HepG2 (cell line): ENCODE measurements around the gene CPED1. TPM values are rescaled to one million over a fixed set of nuclear protein-coding genes. Genes with fewer than 3 reads are reported as not detected.

ENCODE experiments used
- ATAC-seq: fragments of 200-7000 bp; cut with Tn5 transposase; 3 replicates; pipeline ENCODE4 v1.9.1; 2020; ENCODE audit warnings: mild to moderate bottlenecking, moderate library complexity
- BruUV-seq: library from RNA; stranded (reverse); fragments of 400-500 nt; replicated peaks from 2 replicates; lab custom pipeline; 2021; lab: Mats Ljungman, UMichigan
- CTCF ChIA-PET: fragments of 300-600 bp; formaldehyde crosslinking; extraction: SDS; loops from one replicate; lab custom pipeline; 2021; ENCODE audit warnings: low total read pairs, inconsistent platforms, low intra/inter-chr PET ratio; lab: Yijun Ruan, JAX
- POLR2A ChIA-PET: fragments of 350-600 bp; sonication (Branson Sonifier 250); formaldehyde crosslinking; loops from one replicate; lab custom pipeline; 2020; ENCODE audit warnings: antibody characterized with exemption, inconsistent platforms; lab: Yijun Ruan, JAX
- DNase-seq: peaks from one replicate; pipeline ENCODE4 v3.0.0-alpha.2; 2015; ENCODE audit warnings: low spot score
- FAIRE-seq: peaks from 3 replicates; lab custom pipeline; 2011; peaks lifted over from hg19 to GRCh38; lab: Jason Lieb, UNC
- H2AFZ ChIP-seq: one replicate; pipeline ENCODE4 v1.6.1; 2011; ENCODE audit warnings: low read length, inconsistent platforms
- H3K27ac ChIP-seq: fragments of 300-600 bp; 3 replicates; pipeline ENCODE4 v1.8.0; 2011; ENCODE audit warnings: mixed run types, mild to moderate bottlenecking, mixed read lengths, low read length, inconsistent platforms; ENCODE audit not compliant: insufficient read depth; ENCODE audit errors: extremely low read length
- H3K27me3 ChIP-seq, 2 experiments: fragments of 200-600 bp in 1 of 2; 2 replicates in 1 of 2; 3 replicates in 1 of 2; pipeline versions ENCODE4 v1.6.0 to v1.8.0; 2011; ENCODE audit warnings: low read length in 2 of 2, mild to moderate bottlenecking in 2 of 2, moderate library complexity in 2 of 2, inconsistent platforms in 1 of 2; ENCODE audit not compliant: insufficient read depth in 2 of 2, control insufficient read depth in 1 of 2
- H3K36me3 ChIP-seq, 2 experiments: fragments of 200-600 bp in 1 of 2; replicated peaks in 1 of 2; 2 replicates in 1 of 2; 3 replicates in 1 of 2; pipeline versions ENCODE4 v1.5.1 to v1.8.0; 2011; ENCODE audit warnings: low read length in 2 of 2, inconsistent platforms in 1 of 2; ENCODE audit not compliant: insufficient read depth in 2 of 2, control insufficient read depth in 1 of 2
- H3K4me1 ChIP-seq: 2 replicates; pipeline ENCODE4 v1.5.1; 2012; ENCODE audit warnings: low read length, inconsistent platforms; ENCODE audit not compliant: insufficient read depth
- H3K4me2 ChIP-seq: 2 replicates; pipeline ENCODE4 v1.6.0; 2011; ENCODE audit warnings: low read depth, low read length, inconsistent platforms
- H3K4me3 ChIP-seq, 3 experiments: fragments of 200-600 bp in 1 of 3; sonication (generic), shearing (Covaris generic) in 1 of 3; replicated peaks in 1 of 3; 2 replicates each; pipeline ENCODE4 v1.5.1; 2011 to 2016; ENCODE audit warnings: low read length in 3 of 3, inconsistent platforms in 2 of 3, low read depth in 2 of 3, mild to moderate bottlenecking in 2 of 3, control low read depth in 1 of 3, mixed read lengths in 1 of 3; ENCODE audit not compliant: insufficient read depth in 1 of 3
- H3K79me2 ChIP-seq: one replicate; pipeline ENCODE4 v1.6.1; 2011; ENCODE audit warnings: low read length, inconsistent platforms; ENCODE audit not compliant: insufficient read depth
- H3K9ac ChIP-seq: 2 replicates; pipeline ENCODE4 v1.6.0; 2011; ENCODE audit warnings: mild to moderate bottlenecking, low read depth, low read length, inconsistent platforms; ENCODE audit not compliant: insufficient read depth
- H3K9me3 ChIP-seq: 2 replicates; pipeline ENCODE4 v1.5.1; 2012; ENCODE audit warnings: mild to moderate bottlenecking, low read length
- H4K20me1 ChIP-seq: 2 replicates; pipeline ENCODE4 v1.6.0; 2011; ENCODE audit warnings: inconsistent platforms, mild to moderate bottlenecking, low read length, moderate library complexity; ENCODE audit not compliant: insufficient read depth
- ARID4A ChIP-seq: sonication (generic); formaldehyde crosslinking; IDR thresholded peaks from 2 replicates; pipeline ENCODE4 v1.5.0; 2020; ENCODE audit warnings: mild to moderate bottlenecking, missing genetic modification reagents, borderline replicate concordance
- CTCF ChIP-seq: sonication (generic); formaldehyde crosslinking; IDR thresholded peaks from 2 replicates; pipeline ENCODE4 v1.5.0; 2020; ENCODE audit warnings: mild to moderate bottlenecking, missing genetic modification reagents, moderate library complexity
- DRAP1 ChIP-seq: IDR thresholded peaks from 2 replicates; pipeline ENCODE4 v1.6.1; 2016; ENCODE audit warnings: missing genetic modification reagents, missing compliant biosample characterization
- JARID2 ChIP-seq: sonication (generic); formaldehyde crosslinking; IDR thresholded peaks from 2 replicates; pipeline ENCODE4 v1.8.1; 2023; ENCODE audit warnings: missing genetic modification reagents, inconsistent platforms; ENCODE audit not compliant: insufficient replicate concordance
- SOX6 ChIP-seq, 2 experiments: fragments of 450-650 bp in 1 of 2; sonication (generic) in 1 of 2; formaldehyde crosslinking in 1 of 2; IDR thresholded peaks; 2 replicates each; pipeline versions ENCODE4 v1.4.0 to v1.6.1; 2017 to 2020; ENCODE audit warnings: antibody characterized with exemption in 1 of 2, mild to moderate bottlenecking in 1 of 2, missing genetic modification reagents in 1 of 2
- STAG1 ChIP-seq: sonication (generic); formaldehyde crosslinking; IDR thresholded peaks from 2 replicates; pipeline ENCODE4 v1.4.0; 2020; ENCODE audit warnings: missing genetic modification reagents
- TIGD3 ChIP-seq: sonication (generic); formaldehyde crosslinking; IDR thresholded peaks from 2 replicates; pipeline ENCODE4 v1.5.1; 2020; ENCODE audit warnings: mild to moderate bottlenecking, missing genetic modification reagents, borderline replicate concordance
- ZKSCAN8 ChIP-seq: IDR thresholded peaks from 2 replicates; pipeline ENCODE4 v1.6.1; 2016; ENCODE audit warnings: borderline replicate concordance, missing genetic modification reagents, missing compliant biosample characterization
- ZSCAN29 ChIP-seq: sonication (generic); formaldehyde crosslinking; conservative IDR thresholded peaks from 2 replicates; pipeline ENCODE4 v1.4.0; 2020; ENCODE audit warnings: mild to moderate bottlenecking, missing genetic modification reagents
- WGBS: methylation state at CpG from one replicate; pipeline ENCODE4 v1.1.6; 2017; ENCODE audit warnings: low lambda C conversion rate; 5-methylcytosine and 5-hydroxymethylcytosine counted together
- in situ Hi-C: cut with HindIII; loops from 2 replicates; pipeline ENCODE4 v1.10.0; 2017; ENCODE audit warnings: low pct_unique_long_range_greater_than_20kb; ENCODE audit not compliant: extremely low pct_ligation_motif_present
- intact Hi-C: fragments of 100-400 bp; cut with micrococcal nuclease; formaldehyde crosslinking; loops from one replicate; pipeline ENCODE4 v1.10.0; 2022; ENCODE audit not compliant: unreplicated experiment
- polyA plus RNA-seq, 8 experiments: library from polyadenylated mRNA; depleted of rRNA in 3 of 8; stranded (reverse) in 7 of 8; unstranded in 1 of 8; fragments of >200 nt; fragmentation: Illumina TruSeq in 4 of 8; extraction: Trizol in 4 of 8; gene quantifications; 2 replicates each; pipeline versions ENCODE4 v1.2.1 to v1.2.3, GENCODE V29; 2011 to 2016; ENCODE audit warnings: low read depth in 4 of 8, missing spikeins in 1 of 8, mixed read lengths in 1 of 8; ENCODE audit not compliant: insufficient read depth in 1 of 8
- total RNA-seq, 5 experiments: library from RNA; depleted of rRNA; stranded (reverse); fragments of >200 nt; fragmentation: Illumina TruSeq; extraction: Trizol; gene quantifications; 2 replicates each; pipeline ENCODE4 v1.2.3, GENCODE V29; 2016; ENCODE audit warnings: low read depth in 1 of 5

Gene CPED1
- total and polyA plus RNA-seq, 2 of the 13 experiments (the other 11 are each of a cell fraction or from before 2014, with no cell fraction given) = 11.5 to 27.0 TPM

- no peaks in the 10 kb centered on the region for H3K79me2 ChIP-seq
- POLR2A ChIA-PET = no interaction called here
- no peaks in the 10 kb centered on the region for H3K27me3 ChIP-seq
- no peak overlapping the region for H3K4me3 ChIP-seq
- peak; percentile 27; the same call in 1 of the 2 replicates for TF ChIP-seq CTCF (CRISPR knock-in tag)
- TF ChIP-seq STAG1 (CRISPR knock-in tag) = peak; percentile 36
- TF ChIP-seq TIGD3 = no peak
- no peaks in the 10 kb centered on the region for H3K36me3 ChIP-seq
- 0 out of 3 replicates have a peak, but pooled peaks have one; percentile 43 for ATAC-seq
- no peak for DNase-seq
- BruUV-seq = no TSS peak
- no peaks in the 10 kb centered on the region for H3K9me3 ChIP-seq
- no peaks in the 10 kb centered on the region for H4K20me1 ChIP-seq
- H3K9ac ChIP-seq = no peak overlapping the region
- no peaks in the 10 kb centered on the region for H3K4me1 ChIP-seq
- 4% methylated on average over 1 of the region's 1 CpG for WGBS
- CTCF ChIA-PET = interaction anchor here (1.1 to 1.8 kb wide), 2 partner anchors 135 to 149 kb away, joined by 6 to 13 read pairs; no protein-coding TSS in a partner anchor
- H3K4me2 ChIP-seq = no peak overlapping the region
- H2AFZ ChIP-seq = no peak overlapping the region
- in situ Hi-C loops = no loop called here
- intact Hi-C loops = loop anchor here (1.0 kb wide), 3 partner anchors 84 to 149 kb away; no protein-coding TSS in a partner anchor
- H3K27ac ChIP-seq = no peak overlapping the region
- no peak for FAIRE-seq
These were observed 47.4 kb upstream of the CPED1 start for GRCh38 chr7:120941064-120941463.

GRCh38 chr7:120941856-120942255 is 46.7 kb upstream of the CPED1 start:
- DNase-seq = no peak
- no peak for ATAC-seq
- intact Hi-C loops = loop anchor here (1.0 kb wide), 3 partner anchors 85 to 150 kb away; no protein-coding TSS in a partner anchor
- in situ Hi-C loops = no loop called here
- BruUV-seq = no TSS peak
- POLR2A ChIA-PET = no interaction called here
- H2AFZ ChIP-seq = no peak overlapping the region
- H3K79me2 ChIP-seq = no peaks in the 10 kb centered on the region
- no peak overlapping the region for H3K27ac ChIP-seq
- no peaks in the 10 kb centered on the region for H3K4me1 ChIP-seq
- no peaks in the 10 kb centered on the region for H3K27me3 ChIP-seq
- H3K36me3 ChIP-seq = no peaks in the 10 kb centered on the region
- H3K9me3 ChIP-seq = no peaks in the 10 kb centered on the region
- H4K20me1 ChIP-seq = no peaks in the 10 kb centered on the region
- FAIRE-seq = no peak
- CTCF ChIA-PET = interaction anchor here (1.1 to 1.8 kb wide), 2 partner anchors 136 to 150 kb away, joined by 6 to 13 read pairs; no protein-coding TSS in a partner anchor
- 2% methylated on average over 3 of the region's 3 CpGs for WGBS
- no peak overlapping the region for H3K4me3 ChIP-seq
- H3K9ac ChIP-seq = no peak overlapping the region
- no peak overlapping the region for H3K4me2 ChIP-seq
- no peak for TF ChIP-seq ARID4A (CRISPR knock-in tag)
- no peak for TF ChIP-seq JARID2 (CRISPR knock-in tag)
- TF ChIP-seq ZKSCAN8 (CRISPR knock-in tag) = no peak
- TF ChIP-seq SOX6 (IDR thresholded peaks at IDR 0.05) = no peak
- no peak for TF ChIP-seq SOX6 (CRISPR knock-in tag; IDR thresholded peaks at IDR 0.05)
- TF ChIP-seq ZSCAN29 (CRISPR knock-in tag) = no peak
- no peak for TF ChIP-seq DRAP1 (CRISPR knock-in tag)
